NT2/D1 (cell line): Measurements from ENCODE around the gene UBALD1.

ENCODE experiments used
- DNase-seq: peaks from one replicate; pipeline ENCODE4 v3.0.0-alpha.2; 2011; ENCODE audit warnings: low read depth, low spot score
- H3K27me3 ChIP-seq: 2 replicates; pipeline ENCODE4 v1.6.0; 2011; ENCODE audit warnings: mild to moderate bottlenecking; ENCODE audit not compliant: insufficient read length, insufficient read depth
- H3K36me3 ChIP-seq: 2 replicates; pipeline ENCODE4 v1.6.1; 2011; ENCODE audit warnings: mild to moderate bottlenecking, low read length, mixed read lengths; ENCODE audit not compliant: insufficient read depth, insufficient read length
- H3K4me1 ChIP-seq: 2 replicates; pipeline ENCODE4 v1.5.1; 2011; ENCODE audit not compliant: insufficient read depth, insufficient read length
- H3K4me3 ChIP-seq: 2 replicates; pipeline ENCODE4 v1.5.1; 2011; ENCODE audit warnings: low read depth; ENCODE audit not compliant: insufficient read length
- H3K9ac ChIP-seq: 2 replicates; pipeline ENCODE4 v1.6.0; 2011; ENCODE audit warnings: low read depth; ENCODE audit not compliant: insufficient read length
- H3K9me3 ChIP-seq: 2 replicates; pipeline ENCODE4 v1.5.1; 2011; ENCODE audit warnings: mild to moderate bottlenecking, low read length; ENCODE audit not compliant: insufficient read depth
- SUZ12 ChIP-seq: IDR thresholded peaks from 2 replicates; pipeline ENCODE4 v1.6.1; 2011; ENCODE audit not compliant: insufficient read length, insufficient read depth; ENCODE audit errors: extremely low read depth
- YY1 ChIP-seq: IDR thresholded peaks from 2 replicates; pipeline ENCODE4 v1.6.1; 2011; ENCODE audit not compliant: insufficient read length, insufficient read depth
- ZNF274 ChIP-seq: IDR thresholded peaks from 2 replicates; pipeline ENCODE4 v1.6.1; 2011; ENCODE audit warnings: mild to moderate bottlenecking, low read depth, low read length

The UBALD1 gene

GRCh38 chr16:4631444-4631843 is 16.8 kb upstream of the UBALD1 start:
- TF ChIP-seq ZNF274 = no peak
- TF ChIP-seq SUZ12 = no peak
- no peak for TF ChIP-seq YY1
- H3K27me3 ChIP-seq = no peaks in the 10 kb centered on the region
- DNase-seq = no peak
- no peak overlapping the region for H3K4me3 ChIP-seq
- H3K36me3 ChIP-seq = peaks cover 29% of the 10 kb centered on the region
- H3K4me1 ChIP-seq = peaks cover 2% of the 10 kb centered on the region
- peaks cover 19% of the 10 kb centered on the region for H3K9me3 ChIP-seq
- no peak overlapping the region for H3K9ac ChIP-seq

GRCh38 chr16:4628283-4628682 is 13.6 kb upstream of the UBALD1 start:
- Histone ChIP-seq H3K4me3 (no peak overlapping the region), H3K27me3 (no peaks in the 10 kb centered on the region), H3K9me3 (peaks cover 20% of the 10 kb centered on the region), H3K4me1 (peaks cover 8% of the 10 kb centered on the region), H3K36me3 (peaks cover 17% of the 10 kb centered on the region), H3K9ac (no peak overlapping the region)
- no peak for DNase-seq
- TF ChIP-seq SUZ12 = no peak
- TF ChIP-seq ZNF274 = no peak
- TF ChIP-seq YY1 = no peak

DNA sequence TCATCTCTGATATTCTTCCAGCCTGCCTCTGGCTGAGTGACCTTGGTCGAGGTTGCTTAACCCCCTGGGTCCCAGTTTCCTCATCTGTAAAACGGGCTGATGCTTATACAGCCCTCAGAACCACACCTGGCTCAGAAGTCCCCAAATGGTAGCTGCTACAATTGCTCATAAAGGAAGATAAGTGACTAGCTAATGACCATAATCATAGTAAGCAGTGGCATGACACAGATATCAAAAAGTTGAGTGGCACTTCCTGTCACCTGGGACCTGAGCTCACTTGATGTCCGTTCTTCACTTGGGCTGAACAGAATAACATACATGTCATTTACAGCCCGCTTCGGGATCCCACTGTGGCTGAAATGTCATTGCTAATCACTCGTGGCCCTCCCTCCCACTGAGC is 11.7 kb upstream of the UBALD1 start:
- Histone ChIP-seq H3K27me3 (no peaks in the 10 kb centered on the region), H3K9ac (peak overlapping the region; percentile 98), H3K4me1 (peaks cover 8% of the 10 kb centered on the region), H3K36me3 (peaks cover 17% of the 10 kb centered on the region), H3K9me3 (peaks cover 17% of the 10 kb centered on the region), H3K4me3 (peak overlapping the region; percentile 96)
- TF ChIP-seq YY1 (no peak), SUZ12 (no peak), ZNF274 (no peak)
- no peak for DNase-seq

GRCh38 chr16:4625560-4626159 is 11.0 kb upstream of the UBALD1 start:
- Histone ChIP-seq H3K4me3 (peak overlapping the region; percentile 96), H3K27me3 (no peaks in the 10 kb centered on the region), H3K36me3 (peaks cover 14% of the 10 kb centered on the region), H3K9ac (peak overlapping the region; percentile 98), H3K4me1 (peaks cover 8% of the 10 kb centered on the region), H3K9me3 (peaks cover 9% of the 10 kb centered on the region; the same call in 1 of the 2 replicates)
- no peak for DNase-seq
- no peak for TF ChIP-seq ZNF274
- no peak for TF ChIP-seq SUZ12
- no peak for TF ChIP-seq YY1

DNA sequence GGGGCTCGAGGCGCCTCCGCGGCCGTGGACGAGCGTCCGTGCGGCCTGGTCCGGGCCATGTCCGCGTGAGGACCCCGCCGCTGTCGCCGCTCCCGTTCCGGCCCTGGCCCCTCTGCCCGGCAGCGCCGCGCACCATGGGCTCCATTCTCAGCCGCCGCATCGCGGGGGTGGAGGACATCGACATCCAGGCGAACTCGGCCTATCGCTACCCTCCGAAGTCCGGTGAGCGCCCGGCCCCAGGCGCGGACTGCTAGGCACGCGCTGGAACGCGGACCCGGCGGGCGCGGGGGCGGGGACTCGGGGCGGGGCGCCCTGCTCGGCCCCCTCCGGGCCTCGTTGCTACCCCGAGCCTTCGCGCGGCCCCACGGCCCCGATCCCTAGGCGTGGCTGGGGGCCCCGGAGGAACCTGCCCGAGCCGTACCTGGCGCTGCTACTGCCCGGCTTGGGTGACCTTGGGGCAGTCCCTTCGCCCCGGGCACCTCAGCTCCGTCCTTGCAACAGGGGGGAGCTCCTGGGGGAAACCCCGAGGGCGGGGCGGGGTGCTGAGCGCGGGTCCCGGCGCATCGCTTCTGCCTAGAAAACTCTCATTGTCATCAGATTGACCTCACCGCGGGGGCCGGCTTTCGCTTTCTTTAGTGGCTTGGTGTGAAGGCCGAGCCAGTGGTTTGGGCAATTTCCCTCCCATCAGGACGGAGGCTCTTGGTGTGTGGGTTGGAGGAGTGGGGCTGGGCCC is 10.3 kb upstream of the UBALD1 start:
- peak; percentile 78 for DNase-seq
- no peaks in the 10 kb centered on the region for H3K27me3 ChIP-seq
- H3K4me3 ChIP-seq = peak overlapping the region; percentile 96
- TF ChIP-seq SUZ12 = no peak
- no peak for TF ChIP-seq ZNF274
- peaks cover 8% of the 10 kb centered on the region for H3K4me1 ChIP-seq
- peaks cover 8% of the 10 kb centered on the region; the same call in 1 of the 2 replicates for H3K9me3 ChIP-seq
- H3K36me3 ChIP-seq = peaks cover 14% of the 10 kb centered on the region
- peak overlapping the region; percentile 98 for H3K9ac ChIP-seq

GRCh38 chr16:4624015-4624826 is 9.5 kb upstream of the UBALD1 start, which contains the start of gene MGRN1:
Gene MGRN1, plus strand, starts transcription at chr16:4624826. Its CDS starts 135 bp downstream, at chr16:4624961.
- H3K9ac ChIP-seq = peak within 1 kb of the TSS; percentile 98
- H3K4me1 ChIP-seq = peaks cover 8% of the 10 kb centered on the region
- H3K27me3 ChIP-seq = no peaks in the 10 kb centered on the region
- peaks cover 14% of the 10 kb centered on the region for H3K36me3 ChIP-seq
- peaks cover 8% of the 10 kb centered on the region; the same call in 1 of the 2 replicates for H3K9me3 ChIP-seq
- peak; percentile 97 for DNase-seq
- peak within 1 kb of the TSS; percentile 96 for H3K4me3 ChIP-seq
- TF ChIP-seq YY1 = no peak
- no peak for TF ChIP-seq ZNF274

- no peak overlapping the region for H3K4me3 ChIP-seq
Observed at GRCh38 chr16:4623593-4623992, 8.9 kb upstream of the UBALD1 start.

More at GRCh38 chr16:4623593-4623992, 8.9 kb upstream of the UBALD1 start:
- no peak for DNase-seq
- Histone ChIP-seq H3K36me3 (peaks cover 14% of the 10 kb centered on the region), H3K27me3 (no peaks in the 10 kb centered on the region), H3K4me1 (peaks cover 13% of the 10 kb centered on the region), H3K9ac (no peak overlapping the region), H3K9me3 (peaks cover 8% of the 10 kb centered on the region; the same call in 1 of the 2 replicates)
- TF ChIP-seq SUZ12 (no peak), YY1 (no peak), ZNF274 (no peak)
